H9 (cell line): ENCODE results near the gene NEIL1. TPM values are rescaled to one million over a fixed set of nuclear protein-coding genes. Genes with fewer than 3 reads are reported as not detected.

Source experiments
- DNase-seq: peaks from one replicate; pipeline ENCODE4 v3.0.0-alpha.2; 2017
- H2AFZ ChIP-seq: one replicate; pipeline ENCODE4 v1.6.1; 2013; ENCODE audit warnings: mild to moderate bottlenecking, low read length, control low read depth, moderate library complexity
- H2AK5ac ChIP-seq: 2 replicates; pipeline ENCODE4 v1.6.1; 2013; ENCODE audit warnings: low read length, control low read depth, mixed read lengths; ENCODE audit not compliant: insufficient read length
- H2BK120ac ChIP-seq: one replicate; pipeline ENCODE4 v1.6.1; 2013; ENCODE audit warnings: low read depth, mild to moderate bottlenecking, low read length, control low read depth, inconsistent platforms; ENCODE audit not compliant: poor library complexity, severe bottlenecking
- H2BK12ac ChIP-seq: 2 replicates; pipeline ENCODE4 v1.6.1; 2013; ENCODE audit warnings: low read length, control low read depth, mixed read lengths, low read depth; ENCODE audit not compliant: insufficient read length
- H2BK15ac ChIP-seq: 2 replicates; pipeline ENCODE4 v1.6.1; 2013; ENCODE audit warnings: low read depth, low read length, control low read depth
- H2BK20ac ChIP-seq: one replicate; pipeline ENCODE4 v1.6.1; 2013; ENCODE audit warnings: low read depth, mild to moderate bottlenecking, low read length, control low read depth, inconsistent platforms; ENCODE audit not compliant: poor library complexity, severe bottlenecking
- H2BK5ac ChIP-seq: 2 replicates; pipeline ENCODE4 v1.6.1; 2013; ENCODE audit warnings: low read length, control low read depth, mixed read lengths; ENCODE audit not compliant: insufficient read length
- H3K14ac ChIP-seq: 2 replicates; pipeline ENCODE4 v1.6.1; 2013; ENCODE audit warnings: low read length, control low read depth; ENCODE audit not compliant: insufficient read depth
- H3K18ac ChIP-seq: 2 replicates; pipeline ENCODE4 v1.6.1; 2013; ENCODE audit warnings: low read depth, mild to moderate bottlenecking, mixed read lengths, low read length, control low read depth; ENCODE audit not compliant: insufficient read length
- H3K23ac ChIP-seq: 2 replicates; pipeline ENCODE4 v1.6.1; 2013; ENCODE audit warnings: low read length, control low read depth, mixed read lengths, low read depth; ENCODE audit not compliant: insufficient read length
- H3K23me2 ChIP-seq: 2 replicates; pipeline ENCODE4 v1.6.1; 2013; ENCODE audit warnings: low read depth, mild to moderate bottlenecking, mixed read lengths, low read length, control low read depth; ENCODE audit not compliant: insufficient read length, poor library complexity, severe bottlenecking
- H3K27ac ChIP-seq: 2 replicates; pipeline ENCODE4 v1.5.1; 2013; ENCODE audit warnings: low read length, control low read depth, mixed read lengths, low read depth; ENCODE audit not compliant: insufficient read length
- H3K27me3 ChIP-seq: 2 replicates; pipeline ENCODE4 v1.6.1; 2013; ENCODE audit warnings: low read length, control low read depth, inconsistent platforms; ENCODE audit not compliant: insufficient read depth
- H3K4ac ChIP-seq: 2 replicates; pipeline ENCODE4 v1.6.1; 2013; ENCODE audit warnings: low read depth, mild to moderate bottlenecking, control low read depth, inconsistent platforms, low read length, moderate library complexity
- H3K4me1 ChIP-seq: 2 replicates; pipeline ENCODE4 v1.6.1; 2013; ENCODE audit warnings: low read length, control low read depth, inconsistent platforms; ENCODE audit not compliant: insufficient read depth
- H3K4me2 ChIP-seq: 2 replicates; pipeline ENCODE4 v1.6.1; 2013; ENCODE audit warnings: low read length, control low read depth, mixed read lengths; ENCODE audit not compliant: insufficient read length, insufficient read depth
- H3K56ac ChIP-seq: 2 replicates; pipeline ENCODE4 v1.6.1; 2013; ENCODE audit warnings: low read depth, mild to moderate bottlenecking, mixed read lengths, low read length, control low read depth; ENCODE audit not compliant: insufficient read length
- H3K79me1 ChIP-seq: 2 replicates; pipeline ENCODE4 v1.6.1; 2013; ENCODE audit warnings: low read depth, mild to moderate bottlenecking, moderate library complexity, low read length, control low read depth, inconsistent platforms; ENCODE audit not compliant: insufficient read depth, poor library complexity, severe bottlenecking
- H3K79me2 ChIP-seq: 2 replicates; pipeline ENCODE4 v1.6.1; 2013; ENCODE audit warnings: low read length, control low read depth, inconsistent platforms; ENCODE audit not compliant: insufficient read depth
- H3K9ac ChIP-seq: 2 replicates; pipeline ENCODE4 v1.6.1; 2013; ENCODE audit warnings: low read length, control low read depth, mixed read lengths; ENCODE audit not compliant: insufficient read length; ENCODE audit errors: extremely low read depth
- H3K9me3 ChIP-seq: one replicate; pipeline ENCODE4 v1.6.1; 2013; ENCODE audit warnings: low read depth, low read length, inconsistent platforms; ENCODE audit not compliant: control insufficient read depth
- H3T11ph ChIP-seq: one replicate; pipeline ENCODE4 v1.6.1; 2013; ENCODE audit warnings: mild to moderate bottlenecking, low read length, control low read depth, inconsistent platforms
- H4K20me1 ChIP-seq: one replicate; pipeline ENCODE4 v1.6.1; 2013; ENCODE audit not compliant: control insufficient read depth, insufficient read length, insufficient read depth
- H4K5ac ChIP-seq: 2 replicates; pipeline ENCODE4 v1.6.1; 2013; ENCODE audit warnings: low read depth, mild to moderate bottlenecking, mixed read lengths, low read length, control low read depth; ENCODE audit not compliant: insufficient read length
- H4K8ac ChIP-seq: replicated peaks from 2 replicates; pipeline ENCODE4 v1.6.1; 2013; ENCODE audit warnings: low read length, control low read depth, mixed read lengths, low read depth; ENCODE audit not compliant: insufficient read length
- H4K91ac ChIP-seq: 2 replicates; pipeline ENCODE4 v1.6.1; 2013; ENCODE audit warnings: low read depth, mild to moderate bottlenecking, moderate library complexity, mixed read lengths, low read length, control low read depth; ENCODE audit not compliant: insufficient read length
- H3K27ac Mint-ChIP-seq, 3 experiments: 2 replicates in 2 of 3; 3 replicates in 1 of 3; pipeline ENCODE4 v1.8.0; 2020 to 2021; ENCODE audit warnings: mixed read lengths in 3 of 3, mild to moderate bottlenecking in 1 of 3, moderate library complexity in 1 of 3
- H3K27me3 Mint-ChIP-seq: 2 replicates; pipeline ENCODE4 v1.8.0; 2021; ENCODE audit warnings: low read depth, mild to moderate bottlenecking, moderate library complexity, mixed read lengths
- H3K36me3 Mint-ChIP-seq, 3 experiments: 2 replicates in 2 of 3; 3 replicates in 1 of 3; pipeline ENCODE4 v1.8.0; 2020 to 2021; ENCODE audit warnings: low read depth in 3 of 3, mixed read lengths in 3 of 3; ENCODE audit not compliant: insufficient read depth in 1 of 3
- H3K4me1 Mint-ChIP-seq, 2 experiments: 2 replicates each; pipeline ENCODE4 v1.8.0; 2020; ENCODE audit warnings: mixed read lengths in 2 of 2
- H3K4me3 Mint-ChIP-seq, 2 experiments: 2 replicates in 1 of 2; 3 replicates in 1 of 2; pipeline ENCODE4 v1.8.0; 2020 to 2021; ENCODE audit warnings: mild to moderate bottlenecking in 2 of 2, mixed read lengths in 2 of 2, moderate library complexity in 1 of 2
- H3K9me3 Mint-ChIP-seq, 2 experiments: 2 replicates in 1 of 2; 3 replicates in 1 of 2; pipeline ENCODE4 v1.8.0; 2020; ENCODE audit warnings: mild to moderate bottlenecking in 2 of 2, mixed read lengths in 2 of 2, moderate library complexity in 1 of 2
- WGBS: extraction: QIAGEN DNeasy Blood & Tissue Kit; methylation state at CpG from one replicate; pipeline ENCODE4 v1.1.7; 2013; ENCODE audit warnings: missing lambda C conversion rate, low lambda C conversion rate, mixed read lengths; ENCODE audit not compliant: insufficient read length; ENCODE audit errors: extremely low coverage; 5-methylcytosine and 5-hydroxymethylcytosine counted together
- total RNA-seq: library from RNA; stranded (reverse); gene quantifications from 2 replicates; pipeline ENCODE4 v1.2.1, GENCODE V29; 2021
- TF ChIP-seq, protein P1 (sequence below): fragments of 200-600 bp; sonication (generic); conservative IDR thresholded peaks from 3 replicates; pipeline ENCODE4 v1.8.0; 2021; ENCODE audit warnings: antibody characterized with exemption, mild to moderate bottlenecking

The NEIL1 gene
- total RNA-seq, 1 experiment from 2014 or later = 16.5 TPM

DNA sequence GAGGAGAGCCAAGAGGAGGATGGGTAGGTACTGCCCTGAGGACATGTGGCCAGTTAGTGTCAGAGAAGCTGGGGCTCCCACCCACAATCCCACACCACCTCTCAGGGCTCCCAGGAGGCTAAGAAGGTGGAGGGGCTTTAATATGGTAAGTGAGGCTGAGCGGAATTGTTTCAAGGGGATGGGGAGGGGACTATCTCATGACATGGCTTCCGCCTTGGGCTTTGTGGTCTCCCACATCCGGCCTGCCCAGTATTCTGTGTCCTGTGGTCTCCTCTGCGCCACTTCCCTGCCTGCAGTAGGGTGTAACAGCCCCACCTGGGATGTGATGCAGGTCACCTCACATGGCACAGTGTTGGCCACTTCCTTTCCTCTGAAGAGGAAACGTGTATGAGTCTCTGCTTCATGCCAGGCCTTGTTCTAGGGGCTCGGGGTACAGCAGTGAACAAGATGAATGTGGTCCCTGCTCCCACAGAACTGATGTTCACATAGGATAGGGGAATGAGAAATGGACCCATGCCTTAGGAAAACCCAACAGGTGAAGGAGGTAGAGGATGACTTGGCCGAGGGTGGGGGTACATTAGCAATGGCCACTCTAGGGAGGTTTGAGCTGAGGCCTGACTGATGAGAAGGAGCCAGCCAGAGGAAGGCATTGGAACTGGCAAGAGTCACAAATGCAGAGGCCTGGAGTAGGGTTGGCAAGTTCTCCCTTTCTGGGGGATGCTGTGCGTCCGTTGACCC is 3.2 kb downstream of the NEIL1 start:
- H2AK5ac ChIP-seq = no peak overlapping the region
- no peak overlapping the region for H2BK12ac ChIP-seq
- H4K20me1 ChIP-seq = no peaks in the 10 kb centered on the region
- H3K79me2 ChIP-seq = no peaks in the 10 kb centered on the region
- no peaks in the 10 kb centered on the region; the same call in 1 of the 2 replicates for H3K27me3 ChIP-seq
- H2BK15ac ChIP-seq = no peak overlapping the region
- DNase-seq = peak; percentile 20
- H2BK120ac ChIP-seq = no peak overlapping the region
- no peak overlapping the region for H4K91ac ChIP-seq
- H3K23ac ChIP-seq = no peak overlapping the region
- H3K79me1 ChIP-seq = no peaks in the 10 kb centered on the region
- H3K23me2 ChIP-seq = peaks cover 13% of the 10 kb centered on the region
- H3K4me1 ChIP-seq = no peaks in the 10 kb centered on the region
- Mint-ChIP-seq H3K9me3 (no peaks in the 10 kb centered on the region), H3K4me3 (0 out of 5 replicates have a peak overlapping the region, but pooled peaks of 1 of the 2 experiments have one; percentile 17), H3K27ac (no peak overlapping the region), H3K27me3 (peaks cover 28% of the 10 kb centered on the region), H3K36me3 (peaks cover 8 to 13% (median 9%) of the 10 kb centered on the region in 3 experiments; a peak in 6 of 7 replicates), H3K4me1 (peaks cover 10 to 11% of the 10 kb centered on the region in 2 experiments)
- H3K9ac ChIP-seq = no peak overlapping the region
- H3K18ac ChIP-seq = no peak overlapping the region
- H3K14ac ChIP-seq = no peak overlapping the region
- no peaks in the 10 kb centered on the region for H3K9me3 ChIP-seq
- no peak overlapping the region for H4K5ac ChIP-seq
- no peak overlapping the region for H2BK20ac ChIP-seq
- WGBS = no CpG with 5 or more reads among the region's 9 CpGs
- no peak overlapping the region for H3T11ph ChIP-seq
- no peak overlapping the region for H3K27ac ChIP-seq
- no peak overlapping the region for H2AFZ ChIP-seq
- TF ChIP-seq, protein P1, sequence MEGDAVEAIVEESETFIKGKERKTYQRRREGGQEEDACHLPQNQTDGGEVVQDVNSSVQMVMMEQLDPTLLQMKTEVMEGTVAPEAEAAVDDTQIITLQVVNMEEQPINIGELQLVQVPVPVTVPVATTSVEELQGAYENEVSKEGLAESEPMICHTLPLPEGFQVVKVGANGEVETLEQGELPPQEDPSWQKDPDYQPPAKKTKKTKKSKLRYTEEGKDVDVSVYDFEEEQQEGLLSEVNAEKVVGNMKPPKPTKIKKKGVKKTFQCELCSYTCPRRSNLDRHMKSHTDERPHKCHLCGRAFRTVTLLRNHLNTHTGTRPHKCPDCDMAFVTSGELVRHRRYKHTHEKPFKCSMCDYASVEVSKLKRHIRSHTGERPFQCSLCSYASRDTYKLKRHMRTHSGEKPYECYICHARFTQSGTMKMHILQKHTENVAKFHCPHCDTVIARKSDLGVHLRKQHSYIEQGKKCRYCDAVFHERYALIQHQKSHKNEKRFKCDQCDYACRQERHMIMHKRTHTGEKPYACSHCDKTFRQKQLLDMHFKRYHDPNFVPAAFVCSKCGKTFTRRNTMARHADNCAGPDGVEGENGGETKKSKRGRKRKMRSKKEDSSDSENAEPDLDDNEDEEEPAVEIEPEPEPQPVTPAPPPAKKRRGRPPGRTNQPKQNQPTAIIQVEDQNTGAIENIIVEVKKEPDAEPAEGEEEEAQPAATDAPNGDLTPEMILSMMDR = no peak
- H4K8ac ChIP-seq = no peak overlapping the region
- no peak overlapping the region for H2BK5ac ChIP-seq
- no peak overlapping the region for H3K4ac ChIP-seq
- no peak overlapping the region for H3K56ac ChIP-seq
- no peak overlapping the region for H3K4me2 ChIP-seq
